Measurements from ENCODE around the gene RPTN. TPM values are rescaled to one million over a fixed set of nuclear protein-coding genes. Genes with fewer than 3 reads are reported as not detected.

The RPTN gene
- total RNA-seq, 1 experiment from 2014 or later: not detected

DNA sequence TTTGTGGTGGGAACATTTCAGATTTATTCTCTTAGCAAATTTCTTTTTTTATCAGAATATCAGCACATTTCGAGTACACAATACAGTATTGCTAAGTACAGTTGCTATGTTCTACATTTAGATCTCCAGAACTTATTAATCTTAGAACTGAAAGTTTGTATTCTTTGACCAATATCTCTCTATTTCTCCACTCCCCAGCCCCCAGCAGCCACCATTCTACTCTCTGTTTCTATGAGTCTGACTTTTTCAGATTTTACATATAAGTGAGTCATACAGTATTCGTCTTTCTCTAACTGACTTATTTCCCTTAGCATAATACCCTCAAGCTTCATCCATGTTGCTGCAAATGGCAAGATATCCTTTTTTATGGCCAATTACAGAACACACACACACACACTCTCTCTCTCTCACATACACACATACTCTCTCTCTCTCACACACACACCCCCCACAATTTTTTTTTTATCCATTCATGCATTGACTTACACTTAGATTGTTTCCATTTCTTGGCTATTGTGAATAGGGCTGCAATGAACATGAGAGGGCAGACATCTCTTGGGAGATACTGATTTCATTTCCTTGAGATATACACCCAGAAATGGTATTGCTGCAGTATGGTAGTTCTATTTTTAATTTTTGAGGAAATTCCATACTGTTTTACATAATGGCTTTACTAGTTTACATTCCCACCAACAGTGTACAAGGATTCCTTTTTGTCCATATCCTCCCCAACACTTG lies 15.7 kb downstream of the RPTN start:
- Histone ChIP-seq H3K9me3 (ENCODE audit: control insufficient read depth, insufficient read depth, low read depth, low read length) (0 out of 2 replicates have a peak, but pooled peaks cover 3% of the 10 kb centered on the region), H3K36me3 (ENCODE audit: control insufficient read depth, insufficient read depth, low read length) (no peaks in the 10 kb centered on the region; the same call in 1 of the 2 replicates), H3K27ac (ENCODE audit: low read length) (no peak overlapping the region), H3K4me3 (ENCODE audit: low read depth in 2 of 2, low read length in 2 of 2) (no peak overlapping the region), H3K4me1 (ENCODE audit: control insufficient read depth, insufficient read depth, low read length) (no peaks in the 10 kb centered on the region), H3K27me3 (ENCODE audit: control insufficient read depth, insufficient read depth, low read length) (peaks cover 4% of the 10 kb centered on the region)
- no TSS peak for BruUV-seq (replicated peaks)
- no peak for TF ChIP-seq SIN3A (IDR thresholded peaks at IDR 0.05; ENCODE audit: borderline replicate concordance, insufficient read depth, low read depth, low read length)
- TF ChIP-seq, protein P1, sequence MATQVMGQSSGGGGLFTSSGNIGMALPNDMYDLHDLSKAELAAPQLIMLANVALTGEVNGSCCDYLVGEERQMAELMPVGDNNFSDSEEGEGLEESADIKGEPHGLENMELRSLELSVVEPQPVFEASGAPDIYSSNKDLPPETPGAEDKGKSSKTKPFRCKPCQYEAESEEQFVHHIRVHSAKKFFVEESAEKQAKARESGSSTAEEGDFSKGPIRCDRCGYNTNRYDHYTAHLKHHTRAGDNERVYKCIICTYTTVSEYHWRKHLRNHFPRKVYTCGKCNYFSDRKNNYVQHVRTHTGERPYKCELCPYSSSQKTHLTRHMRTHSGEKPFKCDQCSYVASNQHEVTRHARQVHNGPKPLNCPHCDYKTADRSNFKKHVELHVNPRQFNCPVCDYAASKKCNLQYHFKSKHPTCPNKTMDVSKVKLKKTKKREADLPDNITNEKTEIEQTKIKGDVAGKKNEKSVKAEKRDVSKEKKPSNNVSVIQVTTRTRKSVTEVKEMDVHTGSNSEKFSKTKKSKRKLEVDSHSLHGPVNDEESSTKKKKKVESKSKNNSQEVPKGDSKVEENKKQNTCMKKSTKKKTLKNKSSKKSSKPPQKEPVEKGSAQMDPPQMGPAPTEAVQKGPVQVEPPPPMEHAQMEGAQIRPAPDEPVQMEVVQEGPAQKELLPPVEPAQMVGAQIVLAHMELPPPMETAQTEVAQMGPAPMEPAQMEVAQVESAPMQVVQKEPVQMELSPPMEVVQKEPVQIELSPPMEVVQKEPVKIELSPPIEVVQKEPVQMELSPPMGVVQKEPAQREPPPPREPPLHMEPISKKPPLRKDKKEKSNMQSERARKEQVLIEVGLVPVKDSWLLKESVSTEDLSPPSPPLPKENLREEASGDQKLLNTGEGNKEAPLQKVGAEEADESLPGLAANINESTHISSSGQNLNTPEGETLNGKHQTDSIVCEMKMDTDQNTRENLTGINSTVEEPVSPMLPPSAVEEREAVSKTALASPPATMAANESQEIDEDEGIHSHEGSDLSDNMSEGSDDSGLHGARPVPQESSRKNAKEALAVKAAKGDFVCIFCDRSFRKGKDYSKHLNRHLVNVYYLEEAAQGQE (IDR thresholded peaks at IDR 0.05; ENCODE audit: insufficient read depth in 1 of 2, low read depth in 2 of 2, low read length in 1 of 2): no peak
- TF ChIP-seq TCF7L2 (IDR thresholded peaks at IDR 0.05; ENCODE audit: low read depth, low read length): no peak
- no peak for TF ChIP-seq POLR2AphosphoS5 (IDR thresholded peaks at IDR 0.05; ENCODE audit: low read depth, low read length)
- TF ChIP-seq, protein P2, sequence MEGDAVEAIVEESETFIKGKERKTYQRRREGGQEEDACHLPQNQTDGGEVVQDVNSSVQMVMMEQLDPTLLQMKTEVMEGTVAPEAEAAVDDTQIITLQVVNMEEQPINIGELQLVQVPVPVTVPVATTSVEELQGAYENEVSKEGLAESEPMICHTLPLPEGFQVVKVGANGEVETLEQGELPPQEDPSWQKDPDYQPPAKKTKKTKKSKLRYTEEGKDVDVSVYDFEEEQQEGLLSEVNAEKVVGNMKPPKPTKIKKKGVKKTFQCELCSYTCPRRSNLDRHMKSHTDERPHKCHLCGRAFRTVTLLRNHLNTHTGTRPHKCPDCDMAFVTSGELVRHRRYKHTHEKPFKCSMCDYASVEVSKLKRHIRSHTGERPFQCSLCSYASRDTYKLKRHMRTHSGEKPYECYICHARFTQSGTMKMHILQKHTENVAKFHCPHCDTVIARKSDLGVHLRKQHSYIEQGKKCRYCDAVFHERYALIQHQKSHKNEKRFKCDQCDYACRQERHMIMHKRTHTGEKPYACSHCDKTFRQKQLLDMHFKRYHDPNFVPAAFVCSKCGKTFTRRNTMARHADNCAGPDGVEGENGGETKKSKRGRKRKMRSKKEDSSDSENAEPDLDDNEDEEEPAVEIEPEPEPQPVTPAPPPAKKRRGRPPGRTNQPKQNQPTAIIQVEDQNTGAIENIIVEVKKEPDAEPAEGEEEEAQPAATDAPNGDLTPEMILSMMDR (IDR thresholded peaks at IDR 0.05): no peak
- no peak for ATAC-seq
- in situ Hi-C loops (cut with HindIII; ENCODE audit: low pct_unique_long_range_greater_than_20kb, low sequenced_read_pairs) (no loop called here), intact Hi-C loops (cut with micrococcal nuclease; ENCODE audit: unreplicated experiment) (loop anchor here (5.0 kb wide), 1 partner anchor 314 kb away; no protein-coding TSS in a partner anchor)
- CTCF ChIA-PET: no interaction called here
- no peak for DNase-seq (ENCODE audit: low read depth, low spot score)
- POLR2A ChIA-PET: no interaction called here

DNA sequence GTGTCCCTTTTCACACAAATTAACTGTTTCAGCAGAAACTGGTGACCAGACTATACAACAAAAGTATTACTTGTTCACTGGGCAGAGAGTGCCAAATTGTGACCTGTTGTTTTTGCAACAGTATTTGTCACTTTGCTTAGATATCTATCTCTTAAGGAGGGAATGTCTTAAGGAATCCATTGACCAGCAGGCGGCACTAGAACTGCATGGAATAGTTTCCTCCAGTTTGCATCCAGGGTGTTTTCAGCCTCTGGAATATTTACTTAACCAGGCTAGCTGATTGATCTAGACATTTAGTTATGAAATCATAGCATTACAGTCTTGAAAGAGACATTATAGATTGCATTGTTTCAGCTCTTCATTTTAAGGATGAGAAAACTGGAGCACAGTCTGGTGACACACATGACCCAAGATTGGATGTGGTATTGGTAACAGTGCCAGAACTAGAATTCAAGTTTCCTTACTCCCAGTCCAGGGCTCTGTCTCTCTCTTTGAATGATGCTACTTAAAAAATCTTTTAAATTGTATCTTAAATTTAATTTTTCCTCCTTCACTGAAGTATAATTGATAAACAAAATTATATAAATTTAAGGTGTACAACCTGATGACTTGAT lies 16.9 kb downstream of the RPTN start:
- intact Hi-C loops (cut with micrococcal nuclease; ENCODE audit: unreplicated experiment): loop anchor here (1.0 to 5.0 kb wide), 3 partner anchors 24 to 315 kb away; no protein-coding TSS in a partner anchor
- Histone ChIP-seq H3K27me3 (ENCODE audit: control insufficient read depth, insufficient read depth, low read length) (peaks cover 4% of the 10 kb centered on the region), H3K9me3 (ENCODE audit: control insufficient read depth, insufficient read depth, low read depth, low read length) (no peaks in the 10 kb centered on the region), H3K36me3 (ENCODE audit: control insufficient read depth, insufficient read depth, low read length) (no peaks in the 10 kb centered on the region; the same call in 1 of the 2 replicates), H3K4me3 (ENCODE audit: low read depth in 2 of 2, low read length in 2 of 2) (no peak overlapping the region), H3K4me1 (ENCODE audit: control insufficient read depth, insufficient read depth, low read length) (no peaks in the 10 kb centered on the region), H3K27ac (ENCODE audit: low read length) (no peak overlapping the region)
- BruUV-seq (replicated peaks): no TSS peak
- TF ChIP-seq TCF7L2 (IDR thresholded peaks at IDR 0.05; ENCODE audit: low read depth, low read length) (no peak), POLR2AphosphoS5 (IDR thresholded peaks at IDR 0.05; ENCODE audit: low read depth, low read length) (no peak), SIN3A (IDR thresholded peaks at IDR 0.05; ENCODE audit: borderline replicate concordance, insufficient read depth, low read depth, low read length) (no peak)
- TF ChIP-seq, protein P2 (IDR thresholded peaks at IDR 0.05): peak; percentile 86
- TF ChIP-seq, protein P1 (IDR thresholded peaks at IDR 0.05; ENCODE audit: insufficient read depth in 1 of 2, low read depth in 2 of 2, low read length in 1 of 2): no peak
- ChIA-PET POLR2A (no interaction called here), CTCF (interaction anchor here (0.9 kb wide), 1 partner anchor 44 kb away, joined by 4 read pairs; no protein-coding TSS in a partner anchor)
- in situ Hi-C loops (cut with HindIII; ENCODE audit: low pct_unique_long_range_greater_than_20kb, low sequenced_read_pairs): no loop called here
- ATAC-seq (peak; percentile 94), DNase-seq (ENCODE audit: low read depth, low spot score) (peak; percentile 41)
